HUES6 (cell line): Measurements from ENCODE around the gene KCNT1.

Source experiments
- H3K27ac ChIP-seq: 2 replicates; pipeline ENCODE4 v1.7.0; 2013; ENCODE audit warnings: low read depth, mild to moderate bottlenecking, low read length, inconsistent platforms
- H3K27me3 ChIP-seq: 2 replicates; pipeline ENCODE4 v1.6.1; 2013; ENCODE audit warnings: low read length; ENCODE audit not compliant: control insufficient read depth, insufficient read depth
- H3K36me3 ChIP-seq: 2 replicates; pipeline ENCODE4 v1.6.1; 2013; ENCODE audit warnings: low read length; ENCODE audit not compliant: control insufficient read depth, insufficient read depth
- H3K4me1 ChIP-seq: 2 replicates; pipeline ENCODE4 v1.6.1; 2013; ENCODE audit warnings: low read length; ENCODE audit not compliant: control insufficient read depth, insufficient read depth
- H3K4me3 ChIP-seq: 2 replicates; pipeline ENCODE4 v1.5.1; 2013; ENCODE audit warnings: low read depth, low read length
- H3K9ac ChIP-seq: one replicate; pipeline ENCODE4 v1.6.1; 2013; ENCODE audit warnings: mild to moderate bottlenecking, low read length
- H3K9me3 ChIP-seq: 2 replicates; pipeline ENCODE4 v1.6.1; 2013; ENCODE audit warnings: low read depth, low read length; ENCODE audit not compliant: control insufficient read depth, insufficient read depth

KCNT1 gene

DNA sequence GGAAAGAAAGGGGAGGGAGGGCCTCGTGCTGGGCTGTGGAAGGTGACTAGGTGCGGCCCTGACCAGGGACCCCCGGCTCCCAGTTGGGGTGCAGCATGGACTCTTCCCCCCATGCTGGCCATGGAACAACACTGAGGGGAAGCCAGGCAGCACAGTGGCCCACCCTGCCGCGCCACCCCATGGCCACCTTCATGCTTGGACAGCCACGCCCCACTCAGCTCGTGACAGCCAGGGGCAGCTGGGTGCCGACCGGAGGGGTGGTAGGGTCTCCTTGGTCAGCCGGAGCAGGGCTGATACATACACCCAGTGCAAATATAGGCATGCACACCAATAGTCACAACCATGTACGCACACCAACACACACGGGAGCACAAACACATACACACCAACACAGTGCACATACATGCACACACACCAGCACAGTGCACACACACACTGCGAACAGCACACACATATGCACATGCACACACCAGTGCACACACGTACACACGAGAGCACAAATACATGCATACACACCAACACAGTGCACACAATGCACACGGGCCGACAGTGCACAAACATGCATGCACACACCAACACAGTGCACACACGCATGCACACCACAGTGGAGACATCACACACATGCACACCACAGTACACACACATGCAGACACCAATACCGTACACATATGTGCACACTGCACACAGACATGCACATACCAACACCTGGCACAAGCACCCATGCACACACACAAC, 11.0 kb upstream of the KCNT1 start:
- Histone ChIP-seq H3K27me3 (no peaks in the 10 kb centered on the region), H3K36me3 (no peaks in the 10 kb centered on the region), H3K4me3 (no peak overlapping the region), H3K9ac (no peak overlapping the region), H3K4me1 (no peaks in the 10 kb centered on the region), H3K9me3 (no peaks in the 10 kb centered on the region), H3K27ac (no peak overlapping the region)

DNA sequence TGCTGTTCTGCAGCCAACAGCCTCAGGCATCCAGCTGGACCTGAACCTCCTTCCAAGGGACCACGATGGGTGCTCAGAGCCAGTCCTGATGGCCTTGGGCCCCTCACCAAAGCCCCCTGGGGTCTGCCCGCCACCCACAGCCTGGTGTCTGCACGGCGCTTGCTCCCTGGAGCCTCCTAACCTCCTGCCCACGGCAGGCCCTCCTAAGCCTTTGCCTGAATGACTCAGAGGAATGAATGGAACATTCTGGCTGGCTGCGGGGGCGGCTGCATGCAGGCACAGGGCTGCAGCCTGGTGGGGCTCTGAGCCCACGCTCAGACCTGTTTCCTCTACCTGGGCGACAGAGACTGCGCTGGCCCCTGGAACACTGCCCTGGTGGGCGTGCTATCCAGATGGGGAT, 9.6 kb upstream of the KCNT1 start:
- H3K27ac ChIP-seq, result no peak overlapping the region

DNA sequence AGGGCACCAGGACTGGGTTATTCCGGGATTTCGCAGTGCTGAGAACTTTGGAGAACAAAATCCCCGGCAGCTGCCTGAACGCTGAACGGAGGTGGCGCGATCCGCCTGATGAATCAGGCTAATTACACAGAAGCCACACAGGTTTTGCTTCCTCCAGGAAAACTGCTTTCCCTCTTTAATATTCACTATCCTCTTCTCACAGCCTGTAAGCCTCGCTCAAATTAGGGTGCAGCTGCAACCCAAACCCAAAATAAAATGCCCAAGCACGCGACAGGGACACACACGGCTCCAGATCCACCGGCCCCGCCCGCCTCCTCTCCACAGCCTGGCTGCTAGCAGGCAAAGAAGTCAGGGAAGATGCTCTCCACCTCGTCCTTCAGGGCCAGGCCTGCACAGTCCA, 8.7 kb upstream of the KCNT1 start:
- Histone ChIP-seq H3K9ac (no peak overlapping the region), H3K27ac (no peak overlapping the region), H3K27me3 (no peaks in the 10 kb centered on the region), H3K4me1 (no peaks in the 10 kb centered on the region; the same call in 1 of the 2 replicates), H3K36me3 (no peaks in the 10 kb centered on the region), H3K4me3 (no peak overlapping the region), H3K9me3 (no peaks in the 10 kb centered on the region)

More for the DNA sequence above, 9.6 kb upstream of the KCNT1 start:
- Histone ChIP-seq H3K27me3 (no peaks in the 10 kb centered on the region), H3K9ac (no peak overlapping the region), H3K4me1 (no peaks in the 10 kb centered on the region), H3K4me3 (no peak overlapping the region), H3K9me3 (no peaks in the 10 kb centered on the region), H3K36me3 (no peaks in the 10 kb centered on the region)

DNA sequence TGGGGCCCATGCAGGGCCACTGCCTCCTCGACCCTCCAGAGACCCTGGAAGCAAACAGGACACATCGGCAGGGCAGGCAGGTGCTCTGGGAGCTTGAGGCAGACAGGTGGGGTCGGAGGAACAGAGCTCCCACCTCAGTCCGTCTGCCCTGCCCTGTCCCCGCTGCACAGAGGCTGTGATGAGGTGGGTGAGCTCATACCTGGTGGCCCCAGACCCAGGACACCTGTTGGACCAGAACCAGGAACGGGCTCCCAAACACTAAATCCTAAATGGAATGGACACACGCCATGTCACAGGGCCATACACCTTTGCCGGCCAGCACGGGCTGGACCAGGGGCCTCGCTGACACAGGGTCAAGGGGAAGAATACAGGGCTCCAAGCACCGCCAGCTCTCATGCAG, 8.2 kb upstream of the KCNT1 start:
- Histone ChIP-seq H3K4me1 (no peaks in the 10 kb centered on the region; the same call in 1 of the 2 replicates), H3K36me3 (no peaks in the 10 kb centered on the region), H3K4me3 (no peak overlapping the region)

DNA sequence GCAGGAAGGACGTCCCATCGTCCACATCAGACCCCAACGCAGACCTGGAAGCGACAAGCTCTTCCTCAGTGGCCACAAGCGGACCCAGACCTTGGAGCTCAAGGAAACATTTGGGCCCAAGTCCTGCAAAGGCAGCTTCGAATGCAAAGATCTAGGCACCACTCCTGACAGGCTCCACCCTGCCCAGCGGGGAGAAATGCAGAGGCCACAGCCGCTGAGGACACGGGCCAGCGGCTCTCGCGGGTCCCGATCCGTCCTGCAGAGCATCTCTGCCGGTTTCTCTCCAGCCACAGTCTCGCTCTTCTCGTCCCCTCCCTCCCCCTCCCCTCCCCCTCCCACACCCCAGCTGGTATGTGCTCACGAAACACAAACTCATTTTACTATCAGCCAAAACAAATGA, 7.6 kb upstream of the KCNT1 start:
- Histone ChIP-seq H3K27ac (no peak overlapping the region), H3K4me3 (no peak overlapping the region), H3K36me3 (no peaks in the 10 kb centered on the region), H3K9ac (no peak overlapping the region), H3K27me3 (no peaks in the 10 kb centered on the region), H3K4me1 (no peaks in the 10 kb centered on the region; the same call in 1 of the 2 replicates), H3K9me3 (no peaks in the 10 kb centered on the region)

More for the DNA sequence above, 8.2 kb upstream of the KCNT1 start:
- no peaks in the 10 kb centered on the region for H3K27me3 ChIP-seq
- H3K9me3 ChIP-seq, result no peaks in the 10 kb centered on the region
- H3K9ac ChIP-seq, result no peak overlapping the region
- H3K27ac ChIP-seq, result no peak overlapping the region

DNA sequence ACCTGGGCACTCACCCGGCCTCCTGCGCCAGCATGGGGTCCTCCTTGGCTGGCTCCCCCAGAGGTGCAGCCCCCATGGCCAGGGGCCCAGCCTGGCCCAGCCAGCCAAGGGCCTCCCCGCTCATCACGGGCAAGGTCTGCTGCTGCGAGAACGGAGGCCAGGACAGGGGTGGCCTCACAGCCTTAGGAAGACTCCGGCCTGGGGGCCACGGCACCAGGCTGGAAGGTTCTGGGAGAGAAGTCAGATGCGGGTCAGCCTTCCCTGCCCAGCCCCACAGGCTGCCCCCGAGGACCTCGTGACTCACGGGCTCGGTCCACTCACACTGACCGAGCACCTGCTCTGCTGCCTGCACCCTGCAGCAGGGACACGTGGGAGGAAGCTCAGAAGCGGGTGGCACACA, 6.9 kb upstream of the KCNT1 start:
- H3K4me3 ChIP-seq, result no peak overlapping the region
- H3K27ac ChIP-seq, result no peak overlapping the region
- H3K9ac ChIP-seq, result no peak overlapping the region
- no peaks in the 10 kb centered on the region for H3K36me3 ChIP-seq
- no peaks in the 10 kb centered on the region; the same call in 1 of the 2 replicates for H3K4me1 ChIP-seq
- no peaks in the 10 kb centered on the region; the same call in 1 of the 2 replicates for H3K27me3 ChIP-seq
- no peaks in the 10 kb centered on the region for H3K9me3 ChIP-seq

DNA sequence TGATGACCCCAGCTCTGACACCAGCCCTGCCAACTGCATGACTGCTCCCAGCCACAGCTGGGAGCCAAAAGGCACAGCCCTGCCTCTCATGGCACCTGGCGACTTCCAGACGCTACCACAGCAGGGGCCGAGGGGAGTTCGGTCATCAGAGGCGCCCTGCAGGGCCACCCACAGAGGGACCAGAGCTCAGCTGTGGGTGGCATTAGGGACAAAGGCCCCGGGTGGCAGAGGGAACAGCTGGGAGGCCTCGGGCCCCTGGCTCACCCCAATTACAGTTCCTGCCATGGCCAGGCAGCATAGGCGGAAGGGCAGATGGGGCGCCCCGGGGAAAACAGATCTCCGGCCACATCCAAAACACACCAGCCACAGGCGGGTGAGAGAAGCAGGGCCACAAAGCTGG, 6.3 kb upstream of the KCNT1 start:
- Histone ChIP-seq H3K27me3 (no peaks in the 10 kb centered on the region; the same call in 1 of the 2 replicates), H3K27ac (no peak overlapping the region), H3K9me3 (no peaks in the 10 kb centered on the region), H3K4me1 (no peaks in the 10 kb centered on the region; the same call in 1 of the 2 replicates), H3K9ac (no peak overlapping the region), H3K4me3 (no peak overlapping the region), H3K36me3 (no peaks in the 10 kb centered on the region)

DNA sequence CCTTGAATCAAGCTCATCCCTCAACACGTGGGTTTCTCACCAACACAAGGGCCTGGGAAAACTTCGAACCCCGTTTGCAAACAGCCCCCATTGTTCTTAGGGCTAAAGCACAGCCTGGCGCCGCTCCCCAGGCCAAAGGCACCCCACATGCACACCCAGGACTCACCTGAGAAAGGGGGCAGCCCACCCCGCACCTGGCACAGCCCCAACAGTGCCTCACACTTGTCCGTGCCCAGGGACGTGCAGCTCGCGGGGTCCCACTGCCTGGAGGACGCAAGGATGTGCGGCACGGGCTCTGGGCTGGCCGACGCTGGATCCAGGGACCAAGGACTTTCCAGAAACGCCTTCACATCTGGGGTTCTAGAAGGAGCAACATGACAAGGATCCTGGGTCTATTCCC, 5.5 kb upstream of the KCNT1 start:
- Histone ChIP-seq H3K27me3 (peaks cover 6% of the 10 kb centered on the region), H3K27ac (no peak overlapping the region), H3K9me3 (no peaks in the 10 kb centered on the region), H3K4me3 (no peak overlapping the region), H3K36me3 (no peaks in the 10 kb centered on the region), H3K4me1 (no peaks in the 10 kb centered on the region; the same call in 1 of the 2 replicates), H3K9ac (no peak overlapping the region)

DNA sequence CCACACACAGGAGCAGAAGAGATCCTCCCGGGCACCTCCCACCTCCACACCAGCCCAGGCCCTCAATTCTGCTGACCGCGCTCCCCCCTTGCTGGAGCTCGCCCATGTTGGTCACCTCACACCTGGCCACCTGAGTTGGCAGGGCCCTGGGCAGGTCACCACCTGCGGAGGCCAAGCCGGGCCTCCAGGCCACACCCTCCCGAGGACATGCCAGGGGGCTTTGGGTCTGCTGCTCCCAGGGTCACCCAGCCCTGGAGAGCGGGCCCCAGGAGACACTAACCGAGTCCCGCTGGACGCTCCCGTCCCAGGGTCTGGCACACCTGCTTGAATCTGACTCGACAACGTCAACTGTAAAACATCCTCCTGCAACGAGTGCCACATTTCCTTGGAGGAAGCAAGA, 4.8 kb upstream of the KCNT1 start:
- Histone ChIP-seq H3K4me3 (no peak overlapping the region), H3K36me3 (no peaks in the 10 kb centered on the region), H3K4me1 (no peaks in the 10 kb centered on the region; the same call in 1 of the 2 replicates), H3K27me3 (peaks cover 9% of the 10 kb centered on the region), H3K9ac (no peak overlapping the region), H3K27ac (no peak overlapping the region), H3K9me3 (no peaks in the 10 kb centered on the region)

DNA sequence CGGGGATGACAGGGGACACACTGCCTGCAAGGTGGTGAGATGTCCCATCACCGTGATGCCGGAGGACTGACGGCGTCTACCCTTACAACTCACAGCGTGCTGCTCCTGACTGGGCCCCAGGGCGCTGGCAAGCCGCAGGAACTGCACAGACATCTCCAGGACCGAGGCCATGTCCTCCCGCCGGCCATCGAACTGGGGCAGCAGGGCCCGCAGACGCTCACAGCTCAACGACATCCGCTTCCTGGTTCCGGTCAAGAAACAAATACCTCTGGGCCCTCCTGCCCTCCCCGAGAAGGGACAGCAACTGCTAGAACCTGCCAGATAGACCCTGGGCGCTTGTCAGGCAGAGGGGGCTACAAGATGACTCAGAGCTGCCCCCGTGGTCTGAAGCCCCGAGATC, 3.7 kb upstream of the KCNT1 start:
- Histone ChIP-seq H3K4me1 (no peaks in the 10 kb centered on the region; the same call in 1 of the 2 replicates), H3K27me3 (peaks cover 19% of the 10 kb centered on the region), H3K27ac (no peak overlapping the region), H3K36me3 (no peaks in the 10 kb centered on the region), H3K4me3 (no peak overlapping the region), H3K9ac (no peak overlapping the region), H3K9me3 (no peaks in the 10 kb centered on the region)

DNA sequence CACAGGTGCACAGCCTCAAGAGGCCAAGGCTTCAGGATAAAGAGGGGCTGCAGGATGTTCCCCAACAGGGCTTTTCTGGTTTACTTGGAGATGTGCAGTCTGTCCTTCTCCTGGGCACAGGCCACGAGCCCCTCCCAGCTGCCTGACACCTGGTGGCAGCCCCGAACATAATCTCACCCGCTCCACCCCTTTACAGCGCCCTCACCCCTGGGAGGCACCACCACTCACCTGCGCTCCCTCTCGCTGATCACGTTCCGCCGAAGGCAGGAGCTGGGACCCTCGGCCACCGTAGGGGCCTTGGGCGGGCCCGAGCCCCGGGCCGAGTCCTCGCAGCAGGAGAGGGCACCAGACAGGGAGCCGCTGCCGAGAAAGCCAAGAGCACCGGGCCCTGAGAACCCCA, 3.2 kb upstream of the KCNT1 start:
- H3K27ac ChIP-seq, result no peak overlapping the region
- H3K9ac ChIP-seq, result no peak overlapping the region
- H3K4me1 ChIP-seq, result no peaks in the 10 kb centered on the region; the same call in 1 of the 2 replicates
- H3K36me3 ChIP-seq, result no peaks in the 10 kb centered on the region
- peaks cover 24% of the 10 kb centered on the region for H3K27me3 ChIP-seq
- no peak overlapping the region for H3K4me3 ChIP-seq
- no peaks in the 10 kb centered on the region for H3K9me3 ChIP-seq
